Measurements from ENCODE around the gene ANGPTL4. TPM values are rescaled to one million over a fixed set of nuclear protein-coding genes. Genes with fewer than 3 reads are reported as not detected.
A peak's percentile ranks its signal among the peaks of the same experiment; 100 is the strongest.

The ANGPTL4 gene
- polyA plus RNA-seq, 1 donor from 2014 or later: not detected

DNA sequence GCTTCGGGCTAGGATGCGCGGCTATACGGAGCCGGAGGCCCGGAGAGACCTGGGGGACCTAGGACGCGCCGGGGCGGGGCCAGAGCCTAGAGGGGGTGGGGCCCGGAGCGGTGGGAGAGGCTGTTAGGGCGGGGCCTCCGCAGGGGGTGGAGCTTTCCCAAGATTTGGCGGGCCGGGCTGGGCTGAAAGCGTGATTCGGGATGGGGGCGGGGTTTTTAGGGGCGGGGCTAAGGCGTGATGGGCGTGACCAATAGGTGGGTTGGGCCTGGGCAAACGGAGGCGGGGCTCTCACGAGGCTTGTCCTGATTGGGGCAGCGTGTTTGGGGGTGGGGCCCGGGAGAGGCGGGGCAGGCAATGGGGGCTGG lies 26.6 kb downstream of the ANGPTL4 start:
- Histone ChIP-seq H3K4me3 (ENCODE audit: low read length) (peak overlapping the region; percentile 71), H2AFZ (ENCODE audit: low read depth, low read length) (no peak overlapping the region), H3K4me2 (ENCODE audit: low read length) (no peak overlapping the region), H3F3A (ENCODE audit: insufficient read depth, low read length, poor library complexity, severe bottlenecking) (no peaks in the 10 kb centered on the region), H3K27ac (ENCODE audit: low read length) (peak overlapping the region; percentile 92), H3K36me3 (ENCODE audit: insufficient read depth, low read length) (no peaks in the 10 kb centered on the region), H3K27me3 (ENCODE audit: insufficient read depth, low read depth, low read length) (no peaks in the 10 kb centered on the region), H4K20me1 (ENCODE audit: insufficient read depth) (peaks cover 27% of the 10 kb centered on the region), H3K9ac (ENCODE audit: low read length) (peak overlapping the region; percentile 98), H3K9me2 (ENCODE audit: insufficient read depth, low read length) (no peaks in the 10 kb centered on the region), H3K79me2 (replicated peaks; ENCODE audit: insufficient read depth, low read length) (peaks cover 47% of the 10 kb centered on the region), H3K9me3 (ENCODE audit: low read length) (no peaks in the 10 kb centered on the region)
- no peak for TF ChIP-seq RAD21 (conservative IDR thresholded peaks at IDR 0.05)
- TF ChIP-seq SMC3 (conservative IDR thresholded peaks at IDR 0.05; ENCODE audit: poor library complexity): no peak
- TF ChIP-seq EZH2 (IDR thresholded peaks at IDR 0.05; ENCODE audit: borderline replicate concordance, insufficient read depth, low read length, poor library complexity, severe bottlenecking): no peak
- no peak for TF ChIP-seq EP300 (conservative IDR thresholded peaks at IDR 0.05; ENCODE audit: poor library complexity, severe bottlenecking)
- TF ChIP-seq POLR2AphosphoS5 (IDR thresholded peaks at IDR 0.05): no peak
- no peak for TF ChIP-seq MXI1 (conservative IDR thresholded peaks at IDR 0.05; ENCODE audit: poor library complexity, severe bottlenecking)
- TF ChIP-seq, protein P1, sequence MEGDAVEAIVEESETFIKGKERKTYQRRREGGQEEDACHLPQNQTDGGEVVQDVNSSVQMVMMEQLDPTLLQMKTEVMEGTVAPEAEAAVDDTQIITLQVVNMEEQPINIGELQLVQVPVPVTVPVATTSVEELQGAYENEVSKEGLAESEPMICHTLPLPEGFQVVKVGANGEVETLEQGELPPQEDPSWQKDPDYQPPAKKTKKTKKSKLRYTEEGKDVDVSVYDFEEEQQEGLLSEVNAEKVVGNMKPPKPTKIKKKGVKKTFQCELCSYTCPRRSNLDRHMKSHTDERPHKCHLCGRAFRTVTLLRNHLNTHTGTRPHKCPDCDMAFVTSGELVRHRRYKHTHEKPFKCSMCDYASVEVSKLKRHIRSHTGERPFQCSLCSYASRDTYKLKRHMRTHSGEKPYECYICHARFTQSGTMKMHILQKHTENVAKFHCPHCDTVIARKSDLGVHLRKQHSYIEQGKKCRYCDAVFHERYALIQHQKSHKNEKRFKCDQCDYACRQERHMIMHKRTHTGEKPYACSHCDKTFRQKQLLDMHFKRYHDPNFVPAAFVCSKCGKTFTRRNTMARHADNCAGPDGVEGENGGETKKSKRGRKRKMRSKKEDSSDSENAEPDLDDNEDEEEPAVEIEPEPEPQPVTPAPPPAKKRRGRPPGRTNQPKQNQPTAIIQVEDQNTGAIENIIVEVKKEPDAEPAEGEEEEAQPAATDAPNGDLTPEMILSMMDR (IDR thresholded peaks at IDR 0.05; ENCODE audit: poor library complexity, severe bottlenecking): no peak
- no peak for TF ChIP-seq TAF1 (IDR thresholded peaks at IDR 0.05; ENCODE audit: low read depth)
- TF ChIP-seq, protein P2, sequence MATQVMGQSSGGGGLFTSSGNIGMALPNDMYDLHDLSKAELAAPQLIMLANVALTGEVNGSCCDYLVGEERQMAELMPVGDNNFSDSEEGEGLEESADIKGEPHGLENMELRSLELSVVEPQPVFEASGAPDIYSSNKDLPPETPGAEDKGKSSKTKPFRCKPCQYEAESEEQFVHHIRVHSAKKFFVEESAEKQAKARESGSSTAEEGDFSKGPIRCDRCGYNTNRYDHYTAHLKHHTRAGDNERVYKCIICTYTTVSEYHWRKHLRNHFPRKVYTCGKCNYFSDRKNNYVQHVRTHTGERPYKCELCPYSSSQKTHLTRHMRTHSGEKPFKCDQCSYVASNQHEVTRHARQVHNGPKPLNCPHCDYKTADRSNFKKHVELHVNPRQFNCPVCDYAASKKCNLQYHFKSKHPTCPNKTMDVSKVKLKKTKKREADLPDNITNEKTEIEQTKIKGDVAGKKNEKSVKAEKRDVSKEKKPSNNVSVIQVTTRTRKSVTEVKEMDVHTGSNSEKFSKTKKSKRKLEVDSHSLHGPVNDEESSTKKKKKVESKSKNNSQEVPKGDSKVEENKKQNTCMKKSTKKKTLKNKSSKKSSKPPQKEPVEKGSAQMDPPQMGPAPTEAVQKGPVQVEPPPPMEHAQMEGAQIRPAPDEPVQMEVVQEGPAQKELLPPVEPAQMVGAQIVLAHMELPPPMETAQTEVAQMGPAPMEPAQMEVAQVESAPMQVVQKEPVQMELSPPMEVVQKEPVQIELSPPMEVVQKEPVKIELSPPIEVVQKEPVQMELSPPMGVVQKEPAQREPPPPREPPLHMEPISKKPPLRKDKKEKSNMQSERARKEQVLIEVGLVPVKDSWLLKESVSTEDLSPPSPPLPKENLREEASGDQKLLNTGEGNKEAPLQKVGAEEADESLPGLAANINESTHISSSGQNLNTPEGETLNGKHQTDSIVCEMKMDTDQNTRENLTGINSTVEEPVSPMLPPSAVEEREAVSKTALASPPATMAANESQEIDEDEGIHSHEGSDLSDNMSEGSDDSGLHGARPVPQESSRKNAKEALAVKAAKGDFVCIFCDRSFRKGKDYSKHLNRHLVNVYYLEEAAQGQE (IDR thresholded peaks at IDR 0.05; ENCODE audit: borderline replicate concordance): no peak

DNA sequence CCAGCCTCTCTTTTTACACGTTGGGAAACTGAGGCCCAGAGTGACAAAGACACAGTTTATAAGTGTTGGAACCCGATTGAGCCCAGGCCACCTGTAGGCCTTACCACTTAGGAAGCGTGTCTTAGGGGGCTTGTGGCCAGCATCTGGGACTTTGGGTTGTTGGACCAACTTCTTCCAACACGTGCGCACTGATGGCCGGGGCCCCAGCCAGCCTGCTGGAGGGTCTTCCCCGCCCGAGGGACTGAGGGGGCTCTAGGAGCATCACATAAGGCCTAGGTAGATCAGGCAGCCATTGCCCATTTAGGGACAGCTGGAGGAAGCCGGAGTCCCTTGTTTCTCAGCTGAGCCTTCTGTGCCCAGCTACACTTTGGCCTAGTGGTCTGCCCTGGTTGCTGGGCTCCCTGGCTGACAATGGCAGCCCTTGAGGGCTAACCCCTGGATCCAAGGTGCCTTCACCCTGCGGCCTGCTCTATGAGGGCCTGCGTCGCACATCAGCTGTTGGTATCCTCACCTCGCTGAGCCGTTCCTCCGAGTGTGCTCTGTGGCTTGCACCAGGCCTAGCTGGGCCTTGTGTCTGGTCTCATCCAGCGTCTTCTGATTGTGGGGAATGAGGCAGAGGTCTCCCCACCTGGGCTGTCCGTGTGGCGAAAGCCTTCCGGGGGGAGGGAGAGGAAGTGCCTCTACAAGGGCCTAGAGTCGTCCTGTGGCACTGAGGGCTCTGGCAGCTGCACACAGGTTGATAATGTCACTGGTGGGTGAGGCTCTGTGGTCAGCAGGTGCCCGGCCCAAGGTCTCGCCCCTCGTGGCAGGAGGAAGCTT lies 27.5 kb downstream of the ANGPTL4 start:
- Histone ChIP-seq H2AFZ (ENCODE audit: low read depth, low read length) (no peak overlapping the region), H3K9me3 (ENCODE audit: low read length) (no peaks in the 10 kb centered on the region), H3K4me2 (ENCODE audit: low read length) (peak overlapping the region; percentile 65), H3K27me3 (ENCODE audit: insufficient read depth, low read depth, low read length) (no peaks in the 10 kb centered on the region), H3K79me2 (replicated peaks; ENCODE audit: insufficient read depth, low read length) (peaks cover 55% of the 10 kb centered on the region), H3K9ac (ENCODE audit: low read length) (no peak overlapping the region), H3K9me2 (ENCODE audit: insufficient read depth, low read length) (no peaks in the 10 kb centered on the region), H3K27ac (ENCODE audit: low read length) (no peak overlapping the region), H3F3A (ENCODE audit: insufficient read depth, low read length, poor library complexity, severe bottlenecking) (no peaks in the 10 kb centered on the region), H4K20me1 (ENCODE audit: insufficient read depth) (peaks cover 33% of the 10 kb centered on the region), H3K4me3 (ENCODE audit: low read length) (peak overlapping the region; percentile 71), H3K36me3 (ENCODE audit: insufficient read depth, low read length) (no peaks in the 10 kb centered on the region)
- TF ChIP-seq MXI1 (conservative IDR thresholded peaks at IDR 0.05; ENCODE audit: poor library complexity, severe bottlenecking) (no peak), POLR2AphosphoS5 (IDR thresholded peaks at IDR 0.05) (no peak), EZH2 (IDR thresholded peaks at IDR 0.05; ENCODE audit: borderline replicate concordance, insufficient read depth, low read length, poor library complexity, severe bottlenecking) (no peak), SMC3 (conservative IDR thresholded peaks at IDR 0.05; ENCODE audit: poor library complexity) (no peak), RAD21 (conservative IDR thresholded peaks at IDR 0.05) (no peak), EP300 (conservative IDR thresholded peaks at IDR 0.05; ENCODE audit: poor library complexity, severe bottlenecking) (no peak), TAF1 (IDR thresholded peaks at IDR 0.05; ENCODE audit: low read depth) (no peak)
- TF ChIP-seq, protein P1 (IDR thresholded peaks at IDR 0.05; ENCODE audit: poor library complexity, severe bottlenecking): no peak
- TF ChIP-seq, protein P2 (IDR thresholded peaks at IDR 0.05; ENCODE audit: borderline replicate concordance): no peak
